ENCODE results near the gene HNRNPA3. TPM values are rescaled to one million over a fixed set of nuclear protein-coding genes. Genes with fewer than 3 reads are reported as not detected.
A peak's percentile ranks its signal among the peaks of the same experiment; 100 is the strongest.

Gene HNRNPA3
- total RNA-seq, 1 experiment from 2014 or later: 290 TPM

DNA sequence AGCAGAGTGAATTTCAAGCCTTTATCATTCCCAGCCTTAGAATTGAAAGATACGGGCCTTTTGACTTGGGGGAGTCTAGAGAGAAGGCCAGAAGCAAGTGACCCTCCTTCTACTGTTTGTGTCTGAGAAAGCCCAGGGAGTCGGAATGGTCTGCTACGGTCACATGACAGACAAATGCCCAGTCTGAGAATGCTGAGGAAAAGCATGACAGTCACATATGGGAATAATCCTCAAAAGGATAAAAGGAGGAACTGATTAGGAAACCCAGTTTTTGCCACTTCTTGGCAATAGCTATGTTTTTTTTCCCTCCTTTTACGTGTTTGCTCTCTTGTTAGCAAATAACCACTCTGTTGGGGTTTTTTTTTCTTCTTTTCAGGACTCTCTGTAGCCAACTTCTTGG lies 38.1 kb upstream of the HNRNPA3 start:
- ChIA-PET CTCF (interaction anchor here (0.7 kb wide), 1 partner anchor 52 kb away, joined by 6 read pairs; no protein-coding TSS in a partner anchor), POLR2A (ENCODE audit: unreplicated experiment) (interaction anchor here (0.6 kb wide), 1 partner anchor 37 kb away, joined by 4 read pairs; no protein-coding TSS in a partner anchor)

DNA sequence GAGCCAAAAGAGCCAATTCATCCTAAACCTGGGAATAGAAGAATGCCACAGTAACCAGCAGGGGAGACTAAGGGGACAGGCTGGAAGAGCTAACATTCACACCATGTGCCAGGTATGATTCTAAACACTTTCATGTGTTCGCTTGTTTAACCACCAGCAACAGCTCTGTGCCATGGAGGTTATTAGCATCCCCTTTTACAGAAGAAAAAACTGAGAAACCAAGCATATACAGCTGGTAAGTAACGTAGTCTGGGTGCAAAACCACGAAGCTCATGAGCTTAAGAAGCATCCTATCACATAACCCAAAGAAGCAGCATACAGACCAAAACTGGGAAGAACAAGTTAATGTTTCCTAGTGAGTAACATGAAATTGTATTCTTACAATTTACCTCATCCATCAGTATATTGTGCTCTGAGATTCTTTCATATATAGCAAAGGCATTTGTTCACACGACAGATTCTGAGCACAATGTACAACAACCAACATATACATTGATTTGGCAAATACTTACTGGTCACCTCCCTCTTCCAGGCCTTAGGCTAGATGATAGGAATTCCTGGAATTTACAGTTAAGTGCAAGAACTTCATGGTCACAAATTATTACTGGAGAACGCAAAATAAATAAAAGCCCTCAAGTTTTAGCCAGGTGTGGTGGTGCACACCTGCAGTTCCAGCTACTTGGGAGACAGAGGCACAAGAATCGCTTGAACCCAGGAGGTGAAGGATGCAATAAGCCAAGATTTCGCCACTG lies 36.5 kb upstream of the HNRNPA3 start:
- Histone ChIP-seq H3K4me1 (replicated peaks; ENCODE audit: insufficient read depth) (peaks cover 38% of the 10 kb centered on the region), H3F3A (ENCODE audit: insufficient read depth, low read depth) (peaks cover 16% of the 10 kb centered on the region), H3K27ac (no peak overlapping the region), H3K27me3 (ENCODE audit: insufficient read depth, low read depth) (no peaks in the 10 kb centered on the region), H3K4me3 (no peak overlapping the region), H3K9me3 (ENCODE audit: insufficient read depth, low read depth) (no peaks in the 10 kb centered on the region; the same call in 1 of the 2 replicates), H3K36me3 (ENCODE audit: low read depth) (no peaks in the 10 kb centered on the region), H3K79me2 (ENCODE audit: low read depth) (no peaks in the 10 kb centered on the region), H2AFZ (no peak overlapping the region), H3K9me2 (ENCODE audit: insufficient read depth) (no peaks in the 10 kb centered on the region), H4K20me1 (ENCODE audit: insufficient read depth) (no peaks in the 10 kb centered on the region), H3K4me2 (0 out of 2 replicates have a peak overlapping the region, but pooled peaks have one; percentile 1)
- CTCF ChIA-PET: no interaction called here
- BruUV-seq (replicated peaks): no TSS peak
- DNase-seq: peak in 1 of 2 experiments; percentile 84
- TF ChIP-seq, protein P1, sequence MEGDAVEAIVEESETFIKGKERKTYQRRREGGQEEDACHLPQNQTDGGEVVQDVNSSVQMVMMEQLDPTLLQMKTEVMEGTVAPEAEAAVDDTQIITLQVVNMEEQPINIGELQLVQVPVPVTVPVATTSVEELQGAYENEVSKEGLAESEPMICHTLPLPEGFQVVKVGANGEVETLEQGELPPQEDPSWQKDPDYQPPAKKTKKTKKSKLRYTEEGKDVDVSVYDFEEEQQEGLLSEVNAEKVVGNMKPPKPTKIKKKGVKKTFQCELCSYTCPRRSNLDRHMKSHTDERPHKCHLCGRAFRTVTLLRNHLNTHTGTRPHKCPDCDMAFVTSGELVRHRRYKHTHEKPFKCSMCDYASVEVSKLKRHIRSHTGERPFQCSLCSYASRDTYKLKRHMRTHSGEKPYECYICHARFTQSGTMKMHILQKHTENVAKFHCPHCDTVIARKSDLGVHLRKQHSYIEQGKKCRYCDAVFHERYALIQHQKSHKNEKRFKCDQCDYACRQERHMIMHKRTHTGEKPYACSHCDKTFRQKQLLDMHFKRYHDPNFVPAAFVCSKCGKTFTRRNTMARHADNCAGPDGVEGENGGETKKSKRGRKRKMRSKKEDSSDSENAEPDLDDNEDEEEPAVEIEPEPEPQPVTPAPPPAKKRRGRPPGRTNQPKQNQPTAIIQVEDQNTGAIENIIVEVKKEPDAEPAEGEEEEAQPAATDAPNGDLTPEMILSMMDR (conservative IDR thresholded peaks at IDR 0.05): no peak
- TF ChIP-seq EZH2 (IDR thresholded peaks at IDR 0.05; ENCODE audit: low read depth): no peak
- POLR2A ChIA-PET (ENCODE audit: unreplicated experiment): interaction anchor here (0.5 kb wide), 1 partner anchor 454 kb away, joined by 4 read pairs; no protein-coding TSS in a partner anchor
- intact Hi-C loops (cut with micrococcal nuclease; ENCODE audit: unreplicated experiment): no loop called here

More for the DNA sequence above, 38.1 kb upstream of the HNRNPA3 start:
- no peak overlapping the region for H3K4me2 ChIP-seq
- TF ChIP-seq, protein P1 (conservative IDR thresholded peaks at IDR 0.05): no peak
- no peak for TF ChIP-seq EZH2 (IDR thresholded peaks at IDR 0.05; ENCODE audit: low read depth)
- H3K27ac ChIP-seq: no peak overlapping the region
- no peak for DNase-seq
- H3F3A ChIP-seq (ENCODE audit: insufficient read depth, low read depth): peaks cover 19% of the 10 kb centered on the region
- no TSS peak for BruUV-seq (replicated peaks)
- H3K4me3 ChIP-seq: no peak overlapping the region
- no peaks in the 10 kb centered on the region for H3K79me2 ChIP-seq (ENCODE audit: low read depth)
- H2AFZ ChIP-seq: no peak overlapping the region
- no peaks in the 10 kb centered on the region for H4K20me1 ChIP-seq (ENCODE audit: insufficient read depth)
- H3K9me2 ChIP-seq (ENCODE audit: insufficient read depth): no peaks in the 10 kb centered on the region
- peaks cover 52% of the 10 kb centered on the region for H3K4me1 ChIP-seq (replicated peaks; ENCODE audit: insufficient read depth)
- no peaks in the 10 kb centered on the region for H3K27me3 ChIP-seq (ENCODE audit: insufficient read depth, low read depth)
- H3K36me3 ChIP-seq (ENCODE audit: low read depth): no peaks in the 10 kb centered on the region
- H3K9me3 ChIP-seq (ENCODE audit: insufficient read depth, low read depth): no peaks in the 10 kb centered on the region; the same call in 1 of the 2 replicates
- intact Hi-C loops (cut with micrococcal nuclease; ENCODE audit: unreplicated experiment): no loop called here

DNA sequence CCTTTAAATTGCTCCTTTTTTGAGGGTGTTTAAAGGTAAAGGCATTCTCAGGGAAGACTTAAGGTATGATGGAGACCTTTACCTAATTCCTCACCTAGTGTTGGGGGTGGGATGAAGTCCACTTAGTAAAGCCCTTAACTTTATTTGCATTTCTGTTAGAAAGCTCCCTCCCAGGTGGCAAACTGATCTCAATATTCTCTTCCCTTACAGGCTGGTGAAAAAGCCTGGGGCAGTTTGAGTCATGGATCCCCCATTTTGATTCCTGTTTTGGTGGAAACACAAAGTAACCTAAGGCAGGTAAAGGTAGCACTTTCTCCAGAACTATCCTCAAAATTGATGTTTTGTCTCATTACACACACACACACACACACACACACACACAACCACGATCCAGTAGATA lies 33.8 kb upstream of the HNRNPA3 start:
- Histone ChIP-seq H3K36me3 (ENCODE audit: low read depth) (no peaks in the 10 kb centered on the region), H3F3A (ENCODE audit: insufficient read depth, low read depth) (no peaks in the 10 kb centered on the region), H2AFZ (no peak overlapping the region), H3K9me2 (ENCODE audit: insufficient read depth) (no peaks in the 10 kb centered on the region), H3K9me3 (ENCODE audit: insufficient read depth, low read depth) (no peaks in the 10 kb centered on the region), H4K20me1 (ENCODE audit: insufficient read depth) (no peaks in the 10 kb centered on the region), H3K4me1 (replicated peaks; ENCODE audit: insufficient read depth) (peaks cover 15% of the 10 kb centered on the region), H3K27ac (no peak overlapping the region), H3K4me2 (no peak overlapping the region), H3K79me2 (ENCODE audit: low read depth) (no peaks in the 10 kb centered on the region), H3K27me3 (ENCODE audit: insufficient read depth, low read depth) (no peaks in the 10 kb centered on the region), H3K4me3 (no peak overlapping the region)
- intact Hi-C loops (cut with micrococcal nuclease; ENCODE audit: unreplicated experiment): no loop called here
- ChIA-PET POLR2A (ENCODE audit: unreplicated experiment) (interaction anchor here (0.7 kb wide), 1 partner anchor 86 kb away, joined by 3 read pairs; the partner anchor contains the start of gene NFE2L2), CTCF (no interaction called here)
- BruUV-seq (replicated peaks): no TSS peak
- DNase-seq: no peak
- TF ChIP-seq, protein P1 (conservative IDR thresholded peaks at IDR 0.05): no peak
- no peak for TF ChIP-seq EZH2 (IDR thresholded peaks at IDR 0.05; ENCODE audit: low read depth)

Data from PC-9 (cell line).